ENCODE data around the gene FAM181B. TPM values are rescaled to one million over a fixed set of nuclear protein-coding genes. Genes with fewer than 3 reads are reported as not detected.

FAM181B gene
- polyA plus RNA-seq, 1 of the 3 experiments (the other 2 are of a cell fraction): 0.02 TPM

- ChIA-PET POLR2A (interaction anchor here (0.6 kb wide), 1 partner anchor 1174 kb away, joined by 3 read pairs; no protein-coding TSS in a partner anchor), CTCF (interaction anchor here (1.0 to 4.5 kb wide), 5 partner anchors 8 to 518 kb away, joined by 3 to 43 read pairs (median 6); no protein-coding TSS in a partner anchor)
- Histone ChIP-seq H3K27me3 (ENCODE audit: insufficient read depth) (peaks cover 35% of the 10 kb centered on the region), H3K27ac (ENCODE audit: low read depth in 2 of 2, low read length in 1 of 2) (no peak overlapping the region), H3K36me3 (replicated peaks in 1 of 2; ENCODE audit: control insufficient read depth in 1 of 2, insufficient read depth in 2 of 2, low read length in 1 of 2) (no peaks in the 10 kb centered on the region), H3F3A (replicated peaks; ENCODE audit: insufficient read depth) (no peaks in the 10 kb centered on the region), H2AFZ (ENCODE audit: low read depth) (no peak overlapping the region), H3K4me2 (no peak overlapping the region), H3K4me3 (ENCODE audit: low read depth in 2 of 2, low read length in 1 of 2) (no peak overlapping the region), H4K20me1 (ENCODE audit: insufficient read depth) (no peaks in the 10 kb centered on the region), H3K9me2 (no peaks in the 10 kb centered on the region), H3K9ac (no peak overlapping the region), H3K4me1 (ENCODE audit: control insufficient read depth in 1 of 2, insufficient read depth in 2 of 2, low read depth in 1 of 2, low read length in 1 of 2) (peaks cover 0 to 4% of the 10 kb centered on the region in 2 experiments; a peak in 1 of 4 replicates), H3K9me3 (no peaks in the 10 kb centered on the region), H3K79me2 (ENCODE audit: insufficient read depth) (no peaks in the 10 kb centered on the region)
- peak; percentile 29 for DNase-seq
- TF ChIP-seq, protein P1, sequence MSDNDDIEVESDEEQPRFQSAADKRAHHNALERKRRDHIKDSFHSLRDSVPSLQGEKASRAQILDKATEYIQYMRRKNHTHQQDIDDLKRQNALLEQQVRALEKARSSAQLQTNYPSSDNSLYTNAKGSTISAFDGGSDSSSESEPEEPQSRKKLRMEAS (IDR thresholded peaks at IDR 0.05; ENCODE audit: low read depth): no peak
- no peak for TF ChIP-seq FOXM1 (IDR thresholded peaks at IDR 0.05; ENCODE audit: low read depth)
- no peak for TF ChIP-seq RFX5 (IDR thresholded peaks at IDR 0.05; ENCODE audit: low read length)
- TF ChIP-seq RAD21 (IDR thresholded peaks at IDR 0.05; ENCODE audit: low read length): peak; percentile 45
- no peak for TF ChIP-seq USF1 (IDR thresholded peaks at IDR 0.05; ENCODE audit: borderline replicate concordance, low read depth)
- TF ChIP-seq GATA2 (CRISPR knock-in tag; IDR thresholded peaks at IDR 0.05): no peak
- TF ChIP-seq, protein P2, sequence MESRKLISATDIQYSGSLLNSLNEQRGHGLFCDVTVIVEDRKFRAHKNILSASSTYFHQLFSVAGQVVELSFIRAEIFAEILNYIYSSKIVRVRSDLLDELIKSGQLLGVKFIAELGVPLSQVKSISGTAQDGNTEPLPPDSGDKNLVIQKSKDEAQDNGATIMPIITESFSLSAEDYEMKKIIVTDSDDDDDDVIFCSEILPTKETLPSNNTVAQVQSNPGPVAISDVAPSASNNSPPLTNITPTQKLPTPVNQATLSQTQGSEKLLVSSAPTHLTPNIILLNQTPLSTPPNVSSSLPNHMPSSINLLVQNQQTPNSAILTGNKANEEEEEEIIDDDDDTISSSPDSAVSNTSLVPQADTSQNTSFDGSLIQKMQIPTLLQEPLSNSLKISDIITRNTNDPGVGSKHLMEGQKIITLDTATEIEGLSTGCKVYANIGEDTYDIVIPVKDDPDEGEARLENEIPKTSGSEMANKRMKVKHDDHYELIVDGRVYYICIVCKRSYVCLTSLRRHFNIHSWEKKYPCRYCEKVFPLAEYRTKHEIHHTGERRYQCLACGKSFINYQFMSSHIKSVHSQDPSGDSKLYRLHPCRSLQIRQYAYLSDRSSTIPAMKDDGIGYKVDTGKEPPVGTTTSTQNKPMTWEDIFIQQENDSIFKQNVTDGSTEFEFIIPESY (IDR thresholded peaks at IDR 0.05; ENCODE audit: borderline replicate concordance, low read depth): no peak
- no peak for TF ChIP-seq JUND (IDR thresholded peaks at IDR 0.05)
- WGBS (ENCODE audit: low lambda C conversion rate): 77% methylated on average over 11 of the region's 11 CpGs
Observed at GRCh38 chr11:82731691-82732277, 1.9 kb downstream of the FAM181B start.

DNA sequence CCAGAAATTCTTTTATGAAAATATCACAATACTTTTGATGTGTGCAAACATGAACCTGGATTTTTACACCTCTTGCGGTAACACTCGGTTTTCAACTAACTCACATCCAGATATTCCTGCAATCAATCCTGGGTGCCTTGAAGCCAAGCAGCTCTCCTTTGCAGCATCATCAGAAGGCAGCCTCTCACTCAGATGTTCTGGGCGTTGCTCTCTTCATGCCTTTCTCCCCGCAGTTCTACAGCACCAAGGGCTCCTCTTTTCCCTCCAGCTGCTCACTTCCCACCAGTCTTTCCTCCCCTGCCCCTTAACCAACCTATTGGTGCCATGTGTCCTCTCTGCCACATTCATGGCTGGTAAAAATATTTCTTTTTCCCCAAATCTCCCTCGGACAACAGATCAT is 2.9 kb downstream of the FAM181B start:
- Histone ChIP-seq H3K4me2 (no peak overlapping the region), H3K9me2 (no peaks in the 10 kb centered on the region), H2AFZ (ENCODE audit: low read depth) (no peak overlapping the region), H3K27me3 (ENCODE audit: insufficient read depth) (peaks cover 35% of the 10 kb centered on the region), H3K79me2 (ENCODE audit: insufficient read depth) (no peaks in the 10 kb centered on the region), H3K4me1 (ENCODE audit: control insufficient read depth in 1 of 2, insufficient read depth in 2 of 2, low read depth in 1 of 2, low read length in 1 of 2) (peaks cover 0 to 4% of the 10 kb centered on the region in 2 experiments; a peak in 1 of 4 replicates), H3K4me3 (ENCODE audit: low read depth in 2 of 2, low read length in 1 of 2) (no peak overlapping the region), H3K9me3 (no peaks in the 10 kb centered on the region), H4K20me1 (ENCODE audit: insufficient read depth) (no peaks in the 10 kb centered on the region), H3K9ac (no peak overlapping the region), H3K36me3 (replicated peaks in 1 of 2; ENCODE audit: control insufficient read depth in 1 of 2, insufficient read depth in 2 of 2, low read length in 1 of 2) (no peaks in the 10 kb centered on the region), H3F3A (replicated peaks; ENCODE audit: insufficient read depth) (no peaks in the 10 kb centered on the region), H3K27ac (ENCODE audit: low read depth in 2 of 2, low read length in 1 of 2) (no peak overlapping the region)
- DNase-seq: no peak
- ChIA-PET CTCF (interaction anchor here (1.0 to 4.5 kb wide), 6 partner anchors 12 to 136 kb away, joined by 3 to 43 read pairs (median 5); no protein-coding TSS in a partner anchor), POLR2A (no interaction called here)
- 68% methylated on average over 5 of the region's 5 CpGs for WGBS (ENCODE audit: low lambda C conversion rate)
- TF ChIP-seq JUND (IDR thresholded peaks at IDR 0.05) (no peak), ELF1 (IDR thresholded peaks at IDR 0.05) (no peak), PBX3 (IDR thresholded peaks at IDR 0.05) (no peak), FOXJ3 (CRISPR knock-in tag; IDR thresholded peaks at IDR 0.05) (no peak), RXRA (IDR thresholded peaks at IDR 0.05; ENCODE audit: borderline replicate concordance, low read depth) (no peak), TAF1 (IDR thresholded peaks at IDR 0.05; ENCODE audit: borderline replicate concordance, low read depth, low read length) (no peak), SIN3A (IDR thresholded peaks at IDR 0.05; ENCODE audit: borderline replicate concordance, low read depth, low read length) (no peak), TCF12 (IDR thresholded peaks at IDR 0.05) (no peak), FOSL2 (IDR thresholded peaks at IDR 0.05; ENCODE audit: borderline replicate concordance, low read depth) (no peak), RCOR1 (IDR thresholded peaks at IDR 0.05; ENCODE audit: low read length) (no peak), GATA2 (CRISPR knock-in tag; IDR thresholded peaks at IDR 0.05) (no peak), TEAD4 (IDR thresholded peaks at IDR 0.05; ENCODE audit: borderline replicate concordance, insufficient read depth) (no peak)
- TF ChIP-seq, protein P2 (IDR thresholded peaks at IDR 0.05; ENCODE audit: borderline replicate concordance, low read depth): no peak
- TF ChIP-seq, protein P3, sequence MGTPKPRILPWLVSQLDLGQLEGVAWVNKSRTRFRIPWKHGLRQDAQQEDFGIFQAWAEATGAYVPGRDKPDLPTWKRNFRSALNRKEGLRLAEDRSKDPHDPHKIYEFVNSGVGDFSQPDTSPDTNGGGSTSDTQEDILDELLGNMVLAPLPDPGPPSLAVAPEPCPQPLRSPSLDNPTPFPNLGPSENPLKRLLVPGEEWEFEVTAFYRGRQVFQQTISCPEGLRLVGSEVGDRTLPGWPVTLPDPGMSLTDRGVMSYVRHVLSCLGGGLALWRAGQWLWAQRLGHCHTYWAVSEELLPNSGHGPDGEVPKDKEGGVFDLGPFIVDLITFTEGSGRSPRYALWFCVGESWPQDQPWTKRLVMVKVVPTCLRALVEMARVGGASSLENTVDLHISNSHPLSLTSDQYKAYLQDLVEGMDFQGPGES (IDR thresholded peaks at IDR 0.05; ENCODE audit: low read depth, low read length): no peak
